IPS-NIHi11 (cell line): ENCODE results near the gene ALDOC.
"Not testable (repeated sequence)": the region's sequence is repeated elsewhere in the genome, so short reads cannot be mapped to it uniquely, and the experiment has no call there.

Source experiments
- DNase-seq: peaks from one replicate; pipeline ENCODE4 v3.0.0; 2012; ENCODE audit warnings: mixed read lengths, low spot score

The ALDOC gene

GRCh38 chr17:28576758-28577465 lies at the start of gene ALDOC:
Gene ALDOC (minus strand): TSS chr17:28576895. CDS start chr17:28575532, 1,363 bp downstream.
- DNase-seq: peak; percentile 99

DNA sequence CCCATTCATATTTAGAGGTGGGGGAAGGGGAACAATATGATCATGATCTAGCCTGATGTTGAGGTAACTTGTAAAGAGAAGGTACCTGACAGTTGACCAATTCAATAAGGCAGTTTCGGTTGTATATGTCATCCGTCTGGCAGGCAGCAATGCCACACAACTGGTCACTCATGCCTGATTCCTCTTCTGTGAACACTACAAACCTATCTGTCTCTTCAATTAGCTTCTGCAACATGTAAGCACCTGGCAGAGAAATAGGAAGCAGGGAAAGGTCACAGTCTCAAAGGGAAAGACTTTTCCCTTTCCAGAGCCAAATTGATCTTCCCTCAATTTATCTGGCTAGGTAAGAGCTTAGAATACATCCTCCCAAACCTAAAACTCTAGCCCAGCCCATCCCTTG lies 47.5 kb upstream of the ALDOC start:
- DNase-seq: no peak

DNA sequence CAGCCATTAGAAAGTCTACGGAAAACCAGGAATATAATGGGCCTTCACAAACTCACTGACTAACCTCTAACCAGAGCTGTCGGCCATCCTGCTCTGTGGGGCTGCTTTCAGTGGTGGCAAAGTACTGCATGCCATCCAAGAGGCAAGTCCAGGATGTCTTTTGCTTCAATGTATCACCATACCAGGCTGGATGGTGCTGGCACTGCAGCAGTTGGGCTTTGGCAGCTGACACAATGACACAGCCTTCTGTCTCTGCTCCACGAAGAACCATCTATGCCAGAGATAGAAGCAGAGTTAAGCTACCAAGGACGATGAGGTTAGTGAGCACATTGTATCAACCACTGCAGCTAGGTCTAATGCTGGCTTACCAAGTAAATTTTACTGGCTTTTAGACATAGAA lies 47.0 kb upstream of the ALDOC start:
- DNase-seq: no peak

DNA sequence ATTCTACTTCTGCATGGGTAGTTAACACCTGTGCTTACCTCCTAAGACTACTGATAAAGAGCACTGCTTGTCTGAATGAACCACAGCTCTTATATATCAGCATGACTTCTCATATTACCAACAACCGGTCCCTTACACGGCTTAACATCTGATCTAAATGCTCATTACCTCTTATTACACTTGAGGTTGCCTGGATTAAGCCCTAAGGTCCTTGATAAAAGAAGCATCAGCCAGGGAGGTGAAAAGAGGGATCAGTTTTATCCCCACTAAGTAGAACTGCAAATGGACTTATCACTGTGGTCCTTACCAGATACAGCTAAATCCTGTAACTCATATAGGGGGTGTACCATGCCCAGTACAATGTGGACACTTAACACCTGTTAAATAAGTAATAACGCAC lies 45.5 kb upstream of the ALDOC start:
- DNase-seq: no peak

- no peak for DNase-seq
These were observed 43.3 kb upstream of the ALDOC start for GRCh38 chr17:28620010-28620409.

DNA sequence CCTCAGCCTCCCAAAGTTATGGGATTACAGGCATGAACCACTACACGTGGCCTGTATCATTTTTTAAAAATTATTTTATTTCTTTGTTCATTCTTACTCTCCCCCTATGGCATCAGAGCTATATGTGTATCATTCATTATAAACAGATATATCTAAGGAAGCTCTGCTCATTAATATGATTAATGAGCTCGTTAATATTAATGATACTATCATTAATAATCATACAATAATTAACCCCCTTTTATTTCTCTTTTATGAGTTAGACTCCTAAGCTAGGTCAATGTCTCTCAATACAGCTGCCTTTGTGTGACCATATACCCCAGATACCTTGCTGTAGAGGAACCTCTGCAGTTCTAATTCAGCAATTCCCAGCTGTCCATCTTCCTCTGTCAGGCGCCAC lies 41.8 kb upstream of the ALDOC start:
- DNase-seq: no peak

- no peak for DNase-seq
These were observed 39.6 kb upstream of the ALDOC start for GRCh38 chr17:28616281-28616680.

DNA sequence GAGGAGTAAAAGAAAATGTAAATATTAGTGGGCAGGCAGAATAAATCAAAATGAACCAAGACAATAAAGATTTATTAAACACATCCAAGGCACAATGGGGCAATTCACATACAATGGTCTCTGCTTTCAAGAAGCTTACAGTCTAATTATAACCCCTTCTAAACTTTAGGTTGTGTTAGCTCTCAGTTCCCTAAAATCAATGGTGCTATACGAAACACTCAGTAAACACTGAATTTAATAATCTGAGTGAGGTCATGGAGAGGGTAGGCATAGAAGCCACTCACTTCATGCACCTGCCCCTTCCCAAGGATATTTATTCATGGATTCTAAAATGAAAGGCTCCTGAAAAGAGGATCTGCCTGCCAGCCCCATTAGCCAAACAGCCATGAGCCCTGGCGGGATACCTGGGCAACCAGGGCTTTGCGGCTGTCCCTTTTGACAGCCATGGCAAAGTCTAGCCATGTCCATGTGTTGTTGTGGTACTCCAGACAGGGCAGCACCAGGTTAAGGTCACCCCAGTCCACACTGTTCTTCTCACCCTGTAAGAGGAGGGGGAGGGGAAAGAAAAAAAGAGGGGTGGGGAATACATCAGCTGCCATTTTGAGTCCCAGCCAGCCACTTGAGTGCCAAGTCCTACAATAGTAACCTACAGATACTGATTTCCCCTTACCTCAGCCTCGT lies 38.7 kb upstream of the ALDOC start:
- DNase-seq: no peak

GRCh38 chr17:28613931-28614381 lies 37.3 kb upstream of the ALDOC start, which contains the start of gene RSKR:
Gene RSKR (minus strand): TSS chr17:28614185. CDS start chr17:28614161, 24 bp downstream.
- DNase-seq: no peak

GRCh38 chr17:28612936-28613872 lies 36.5 kb upstream of the ALDOC start:
- DNase-seq: peak; percentile 75

DNA sequence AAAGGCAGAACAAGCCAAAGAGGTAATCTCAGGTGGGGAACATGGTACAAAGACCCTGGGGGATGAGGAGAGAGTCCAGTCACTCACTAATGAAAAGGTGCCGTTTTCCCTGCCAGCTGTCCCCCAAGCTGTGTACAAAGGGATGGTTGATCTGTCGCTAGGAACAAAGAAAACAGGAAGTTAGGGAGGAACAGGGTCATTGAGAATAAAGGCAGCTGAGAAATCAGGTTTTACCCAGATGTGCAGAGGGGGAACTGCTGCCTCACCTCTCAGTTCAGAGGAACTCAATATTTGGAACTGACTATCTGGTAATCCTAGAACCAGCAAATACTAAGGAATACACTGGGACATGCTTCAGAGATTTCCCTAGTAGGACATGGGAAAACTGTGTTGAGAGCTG lies 35.8 kb upstream of the ALDOC start:
- DNase-seq: no peak

- no peak for DNase-seq
These were observed 33.7 kb upstream of the ALDOC start for GRCh38 chr17:28610376-28610775.

- DNase-seq: not testable (repeated sequence)
These were observed 27.3 kb upstream of the ALDOC start for GRCh38 chr17:28604031-28604430.

DNA sequence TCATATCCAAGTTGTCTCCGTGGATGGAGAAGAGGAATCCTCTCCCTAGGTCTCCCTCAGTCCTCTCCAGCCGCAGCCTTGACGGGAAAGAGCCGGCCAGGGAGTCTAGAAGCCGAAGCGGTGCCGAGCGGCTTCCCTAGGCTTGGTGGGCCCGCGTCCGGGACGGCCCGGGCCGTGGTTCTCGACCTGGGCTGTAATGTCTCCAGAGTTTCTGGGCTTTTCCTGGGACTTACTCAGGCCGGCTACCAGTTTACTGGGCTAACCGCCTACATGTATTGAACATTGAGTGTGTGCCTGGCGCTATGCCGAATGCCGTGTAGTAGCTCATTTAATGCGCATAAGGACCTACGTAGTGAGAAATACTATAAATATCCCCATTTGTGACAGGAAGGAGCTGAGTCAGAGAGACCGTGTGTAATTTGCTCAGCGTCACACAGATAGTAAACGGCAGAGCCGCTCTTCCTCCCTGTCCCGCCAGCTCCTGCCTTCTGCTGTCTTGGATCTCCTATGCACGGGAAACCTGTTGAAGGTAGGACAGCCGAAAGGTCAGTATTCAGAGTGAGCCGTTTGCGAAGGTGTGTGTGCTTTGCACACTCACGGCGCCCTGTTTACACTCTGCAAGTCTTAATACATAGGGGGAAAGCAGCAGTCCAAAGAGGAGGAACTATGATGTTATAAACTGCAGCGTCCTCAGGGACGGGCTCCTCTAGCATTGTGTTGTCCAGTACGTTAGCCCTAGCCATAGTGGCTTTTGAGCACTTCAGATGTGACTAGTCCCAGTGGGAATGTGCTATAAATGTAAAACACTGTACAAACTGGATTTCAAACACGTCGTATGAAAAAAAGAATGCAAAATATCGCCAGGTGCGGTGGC lies 22.9 kb upstream of the ALDOC start:
- DNase-seq: no peak

GRCh38 chr17:28598799-28599310 lies 22.2 kb upstream of the ALDOC start, which contains the start of gene SPAG5:
Gene SPAG5 (minus strand): TSS chr17:28599025. CDS start chr17:28598946, 79 bp downstream.
- peak; percentile 100 for DNase-seq

DNA sequence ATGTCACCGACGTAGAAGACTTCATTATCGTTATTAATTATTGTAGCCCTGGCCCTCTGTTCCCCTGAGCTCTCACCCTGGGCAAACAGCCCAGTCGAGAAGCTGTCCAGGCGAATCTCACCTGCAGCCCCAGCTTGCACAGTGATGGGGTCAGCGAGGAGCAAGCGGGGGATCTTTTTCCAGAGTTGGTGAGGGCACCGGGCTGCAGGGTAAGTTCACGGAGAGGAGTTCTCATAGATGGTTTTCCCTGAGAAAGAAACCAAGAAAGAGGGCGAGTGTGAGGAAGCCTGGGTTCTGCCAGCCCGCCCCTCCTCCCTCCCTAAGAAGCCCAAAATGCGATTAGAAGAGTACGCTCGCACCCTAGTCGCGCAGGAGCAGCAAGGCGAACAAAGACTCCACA lies 21.7 kb upstream of the ALDOC start:
- no peak for DNase-seq

- no peak for DNase-seq
These were observed 21.1 kb upstream of the ALDOC start for GRCh38 chr17:28597606-28598383.

DNA sequence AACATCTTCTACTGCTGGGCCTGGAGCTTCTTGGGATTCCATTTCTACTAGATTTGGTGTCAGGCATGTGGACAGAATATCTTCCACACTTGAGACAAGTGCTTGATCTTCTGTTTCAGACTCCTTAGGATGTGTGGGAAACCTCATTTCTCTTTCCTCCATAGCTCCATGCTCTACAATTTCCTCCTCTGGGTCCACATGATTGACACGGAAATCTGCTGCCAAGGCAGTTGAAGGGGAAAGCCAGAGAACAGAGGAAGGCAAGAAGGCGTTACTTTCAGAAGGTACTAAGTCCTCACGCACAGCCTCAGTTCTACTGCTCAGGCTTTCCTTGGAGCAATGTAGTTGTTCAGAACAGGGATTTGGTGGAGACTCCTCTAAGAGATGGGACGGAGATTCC lies 15.6 kb upstream of the ALDOC start:
- no peak for DNase-seq

DNA sequence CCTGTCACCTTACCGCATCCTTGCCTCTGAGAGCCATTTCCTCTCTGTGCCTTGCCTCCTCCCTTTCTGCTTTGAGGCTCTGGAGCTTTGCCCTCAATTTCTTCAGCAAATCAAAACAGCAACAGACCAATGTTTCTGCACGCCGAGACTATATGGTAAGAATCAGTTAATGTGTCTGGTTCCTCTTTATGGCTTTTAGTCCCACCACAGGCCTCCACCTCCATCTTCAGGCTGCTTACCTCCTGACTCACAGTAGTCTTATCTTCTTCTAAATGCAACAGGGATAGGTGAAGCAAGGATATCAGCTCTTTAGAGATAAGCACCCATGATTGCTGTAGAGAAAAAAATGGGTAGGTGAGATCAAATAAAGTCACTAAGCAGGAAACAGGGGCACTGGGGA lies 9.2 kb upstream of the ALDOC start:
- DNase-seq: no peak

DNA sequence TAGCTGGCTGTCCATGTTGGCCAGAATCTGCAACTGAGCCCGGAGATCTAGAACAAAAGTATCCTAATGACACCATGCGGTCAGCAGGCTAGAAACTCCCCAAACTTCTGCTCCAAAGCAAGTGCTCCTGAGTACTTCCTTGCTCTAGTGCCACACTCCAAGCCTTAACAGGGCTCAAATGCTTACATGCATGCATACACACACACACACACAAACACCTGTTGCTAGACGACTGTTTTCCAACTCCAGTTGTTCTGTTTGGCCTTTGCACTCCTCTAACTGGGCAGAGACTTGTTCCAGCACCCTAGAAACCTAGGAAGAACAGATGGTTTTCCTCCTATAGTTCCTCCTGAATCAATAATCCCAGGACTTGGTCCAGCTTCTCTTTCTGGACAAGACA lies 7.7 kb upstream of the ALDOC start:
- DNase-seq: no peak
